GM13977 (cell line): ENCODE results near the gene OR5A2.

ENCODE experiments used
- DNase-seq: peaks from one replicate; pipeline ENCODE4 v3.0.0; 2012; ENCODE audit warnings: low spot score
- CTCF ChIP-seq: IDR thresholded peaks from 2 replicates; pipeline ENCODE4 v1.5.1; 2012; ENCODE audit warnings: mild to moderate bottlenecking, control low read depth; ENCODE audit not compliant: insufficient read depth; ENCODE audit errors: extremely low read depth, missing control alignments
- in situ Hi-C: fragments of 300-500 bp; cut with MboI; formaldehyde crosslinking; loops from one replicate; pipeline ENCODE4 v1.12.0; 2022; ENCODE audit warnings: low sequenced_read_pairs, low pct_unique_long_range_greater_than_20kb, mixed read lengths, inconsistent platforms; ENCODE audit not compliant: unreplicated experiment

Gene OR5A2

GRCh38 chr11:59426361-59427067 lies at the start of gene OR5A2:
OR5A2 (minus strand) TSS chr11:59426413; CDS start chr11:59422953, 3,460 bp downstream.
- no peak for DNase-seq
- in situ Hi-C loops, result no loop called here
- TF ChIP-seq CTCF, result no peak

- in situ Hi-C loops, result no loop called here
- no peak for TF ChIP-seq CTCF
- no peak for DNase-seq
Observed at GRCh38 chr11:59475176-59475575, 49.0 kb upstream of the OR5A2 start.

GRCh38 chr11:59473015-59473414 lies 46.8 kb upstream of the OR5A2 start, which contains the start of gene OR4D10:
OR4D10 (plus strand) TSS chr11:59473315; CDS start chr11:59477430, 4,115 bp downstream.
- TF ChIP-seq CTCF, result no peak
- no peak for DNase-seq
- in situ Hi-C loops, result no loop called here

GRCh38 chr11:59463190-59463641 lies 37.0 kb upstream of the OR5A2 start:
- DNase-seq, result no peak
- in situ Hi-C loops, result no loop called here
- TF ChIP-seq CTCF, result no peak

- DNase-seq, result no peak
- TF ChIP-seq CTCF, result no peak
- in situ Hi-C loops, result no loop called here
Observed at GRCh38 chr11:59459916-59460315, 33.7 kb upstream of the OR5A2 start.

GRCh38 chr11:59456661-59457060 lies 30.4 kb upstream of the OR5A2 start, which contains the start of gene OR4D6:
OR4D6 (plus strand) TSS chr11:59456961; CDS start chr11:59456961, 0 bp downstream.
- no peak for TF ChIP-seq CTCF
- in situ Hi-C loops, result no loop called here
- DNase-seq, result no peak
